Thymus (tissue), 11 donors: ENCODE measurements around the gene PPM1A. TPM values are rescaled to one million over a fixed set of nuclear protein-coding genes. Genes with fewer than 3 reads are reported as not detected.

Source experiments
- DNase-seq, 9 donors: peaks; one replicate each; pipeline ENCODE4 v3.0.0-alpha.2; 2013; ENCODE audit warnings: low spot score in 9 of 9, low read depth in 6 of 9, missing footprints in 1 of 9
- H3K27ac ChIP-seq, 2 donors: one replicate each; pipeline ENCODE4 v1.5.1; 2013; ENCODE audit warnings: control low read depth in 1 of 2, low read depth in 1 of 2, low read length in 1 of 2, mild to moderate bottlenecking in 1 of 2, moderate library complexity in 1 of 2
- H3K27me3 ChIP-seq, 2 donors: one replicate each; pipeline ENCODE4 v1.5.1; 2013; ENCODE audit warnings: low read length in 1 of 2; ENCODE audit not compliant: control insufficient read depth in 2 of 2, insufficient read depth in 1 of 2
- H3K36me3 ChIP-seq, 2 donors: one replicate each; pipeline ENCODE4 v1.5.1; 2013; ENCODE audit warnings: low read length in 1 of 2, mild to moderate bottlenecking in 1 of 2, moderate library complexity in 1 of 2; ENCODE audit not compliant: control insufficient read depth in 2 of 2, insufficient read depth in 2 of 2
- H3K4me1 ChIP-seq, 2 donors: one replicate each; pipeline ENCODE4 v1.5.1; 2013; ENCODE audit warnings: low read length in 2 of 2; ENCODE audit not compliant: control insufficient read depth in 2 of 2, insufficient read depth in 2 of 2
- H3K4me3 ChIP-seq, 2 donors: one replicate each; pipeline ENCODE4 v1.5.1; 2013; ENCODE audit warnings: low read length in 2 of 2, control low read depth in 1 of 2, mild to moderate bottlenecking in 1 of 2
- H3K9me3 ChIP-seq, 2 donors: one replicate each; pipeline ENCODE4 v1.5.1; 2013; ENCODE audit warnings: low read length in 1 of 2, mild to moderate bottlenecking in 1 of 2; ENCODE audit not compliant: control insufficient read depth in 2 of 2, insufficient read depth in 1 of 2
- WGBS: extraction: QIAGEN DNeasy Blood & Tissue Kit; methylation state at CpG from one replicate; pipeline ENCODE4 v1.1.7; 2013; 5-methylcytosine and 5-hydroxymethylcytosine counted together
- polyA plus RNA-seq: library from polyadenylated mRNA; stranded (reverse); fragments of 200-250 nt; gene quantifications from one replicate; pipeline ENCODE4 v1.2.3, GENCODE V29; 2013
- total RNA-seq: library from RNA; stranded (reverse); fragments of 120-200 nt; gene quantifications from one replicate; pipeline ENCODE4 v1.2.4, GENCODE V29; 2013
- donor health status: healthy.

Gene PPM1A
- total and polyA plus RNA-seq, 2 donors = 25.2 to 41.6 TPM

GRCh38 chr14:60251877-60252276, 2.9 kb downstream of the PPM1A start:
- WGBS = 93% methylated on average over 1 of the region's 1 CpG
- no peak overlapping the region for H3K4me3 ChIP-seq

GRCh38 chr14:60252630-60253029, 3.6 kb downstream of the PPM1A start:
- H3K4me3 ChIP-seq = no peak overlapping the region
- H3K9me3 ChIP-seq = no peaks in the 10 kb centered on the region
- 96% methylated on average over 2 of the region's 2 CpGs for WGBS
- H3K4me1 ChIP-seq = peaks cover 6 to 13% of the 10 kb centered on the region in 2 donors
- H3K27ac ChIP-seq = no peak overlapping the region
- H3K27me3 ChIP-seq = no peaks in the 10 kb centered on the region
- no peaks in the 10 kb centered on the region for H3K36me3 ChIP-seq
- DNase-seq = no peak

More at GRCh38 chr14:60251877-60252276, 2.9 kb downstream of the PPM1A start:
- no peak for DNase-seq
- no peak overlapping the region for H3K27ac ChIP-seq
- H3K27me3 ChIP-seq = no peaks in the 10 kb centered on the region
- peaks cover 7 to 13% of the 10 kb centered on the region in 2 donors for H3K4me1 ChIP-seq
- no peaks in the 10 kb centered on the region for H3K9me3 ChIP-seq
- no peaks in the 10 kb centered on the region for H3K36me3 ChIP-seq

- peaks cover 6 to 8% of the 10 kb centered on the region in 2 donors for H3K4me1 ChIP-seq
- no peaks in the 10 kb centered on the region for H3K9me3 ChIP-seq
Observed at GRCh38 chr14:60253649-60254048, 4.6 kb downstream of the PPM1A start.

GRCh38 chr14:60254176-60254575, 5.2 kb downstream of the PPM1A start:
- no peak for DNase-seq
- Histone ChIP-seq H3K4me1 (peaks cover 6 to 7% of the 10 kb centered on the region in 2 donors), H3K36me3 (no peaks in the 10 kb centered on the region), H3K27me3 (no peaks in the 10 kb centered on the region), H3K4me3 (no peak overlapping the region), H3K27ac (no peak overlapping the region), H3K9me3 (no peaks in the 10 kb centered on the region)
- WGBS = 90% methylated on average over 1 of the region's 1 CpG

More at GRCh38 chr14:60253649-60254048, 4.6 kb downstream of the PPM1A start:
- Histone ChIP-seq H3K27me3 (no peaks in the 10 kb centered on the region), H3K4me3 (no peak overlapping the region), H3K27ac (no peak overlapping the region), H3K36me3 (no peaks in the 10 kb centered on the region)
- no peak for DNase-seq
- WGBS = 96% methylated on average over 3 of the region's 3 CpGs

- H3K27me3 ChIP-seq = no peaks in the 10 kb centered on the region
- H3K4me3 ChIP-seq = no peak overlapping the region
- no peaks in the 10 kb centered on the region for H3K4me1 ChIP-seq
- no peaks in the 10 kb centered on the region for H3K36me3 ChIP-seq
- 10% methylated on average over 1 of the region's 1 CpG for WGBS
- peak overlapping the region in 1 of 2 donors; percentile 59 for H3K27ac ChIP-seq
- H3K9me3 ChIP-seq = peaks cover 0 to 2% of the 10 kb centered on the region in 2 donors
- DNase-seq = peak in 8 of 9 donors; percentile 6 to 70 (median 28)
Observed at GRCh38 chr14:60257865-60258264, 8.8 kb downstream of the PPM1A start.

GRCh38 chr14:60265163-60265562, 16.1 kb downstream of the PPM1A start:
- no peak for DNase-seq
- H3K27me3 ChIP-seq = no peaks in the 10 kb centered on the region
- peaks cover 0 to 7% of the 10 kb centered on the region in 2 donors for H3K9me3 ChIP-seq
- H3K4me3 ChIP-seq = no peak overlapping the region
- H3K4me1 ChIP-seq = no peaks in the 10 kb centered on the region
- no peak overlapping the region for H3K27ac ChIP-seq
- no peaks in the 10 kb centered on the region for H3K36me3 ChIP-seq
- WGBS = 100% methylated on average over 1 of the region's 1 CpG

- no peaks in the 10 kb centered on the region for H3K27me3 ChIP-seq
- peaks cover 0 to 7% of the 10 kb centered on the region in 2 donors for H3K9me3 ChIP-seq
- H3K27ac ChIP-seq = no peak overlapping the region
- peak in 2 of 9 donors; percentile 13 to 30 for DNase-seq
- WGBS = 95% methylated on average over 1 of the region's 1 CpG
- H3K4me1 ChIP-seq = no peaks in the 10 kb centered on the region
- H3K4me3 ChIP-seq = no peak overlapping the region
- no peaks in the 10 kb centered on the region for H3K36me3 ChIP-seq
Observed at GRCh38 chr14:60266021-60266937, 17.3 kb downstream of the PPM1A start.

- no peak overlapping the region for H3K4me3 ChIP-seq
- H3K27me3 ChIP-seq = no peaks in the 10 kb centered on the region
- H3K36me3 ChIP-seq = no peaks in the 10 kb centered on the region
- no peak overlapping the region for H3K27ac ChIP-seq
- DNase-seq = no peak
- 97% methylated on average over 2 of the region's 2 CpGs for WGBS
- H3K4me1 ChIP-seq = no peaks in the 10 kb centered on the region
- no peaks in the 10 kb centered on the region for H3K9me3 ChIP-seq
Observed at GRCh38 chr14:60272177-60272576, 23.2 kb downstream of the PPM1A start.

GRCh38 chr14:60273956-60274355, 24.9 kb downstream of the PPM1A start:
- 97% methylated on average over 2 of the region's 2 CpGs for WGBS

More at GRCh38 chr14:60273956-60274355, 24.9 kb downstream of the PPM1A start:
- no peaks in the 10 kb centered on the region for H3K9me3 ChIP-seq
- no peaks in the 10 kb centered on the region for H3K27me3 ChIP-seq
- no peak overlapping the region for H3K27ac ChIP-seq
- no peaks in the 10 kb centered on the region for H3K4me1 ChIP-seq
- DNase-seq = no peak
- H3K36me3 ChIP-seq = no peaks in the 10 kb centered on the region
- no peak overlapping the region for H3K4me3 ChIP-seq
